22Rv1 (cell line): Measurements from ENCODE around the gene PSMD5.

Experiments
- H3K27ac ChIP-seq: fragments of 450-650 bp; 2 replicates; pipeline ENCODE4 v1.5.1; 2017
- ZFX ChIP-seq: fragments of 450-650 bp; IDR thresholded peaks from 2 replicates; pipeline ENCODE4 v1.6.1; 2017; ENCODE audit warnings: antibody characterized with exemption, borderline replicate concordance
- TF ChIP-seq, protein P1 (sequence below): fragments of 450-650 bp; IDR thresholded peaks from 2 replicates; pipeline ENCODE4 v1.5.1; 2017; ENCODE audit warnings: mild to moderate bottlenecking

Gene PSMD5

GRCh38 chr9:120886490-120886967 lies 43.8 kb upstream of the PSMD5 start:
- H3K27ac ChIP-seq = no peak overlapping the region
- TF ChIP-seq ZFX = no peak
- TF ChIP-seq, protein P1, sequence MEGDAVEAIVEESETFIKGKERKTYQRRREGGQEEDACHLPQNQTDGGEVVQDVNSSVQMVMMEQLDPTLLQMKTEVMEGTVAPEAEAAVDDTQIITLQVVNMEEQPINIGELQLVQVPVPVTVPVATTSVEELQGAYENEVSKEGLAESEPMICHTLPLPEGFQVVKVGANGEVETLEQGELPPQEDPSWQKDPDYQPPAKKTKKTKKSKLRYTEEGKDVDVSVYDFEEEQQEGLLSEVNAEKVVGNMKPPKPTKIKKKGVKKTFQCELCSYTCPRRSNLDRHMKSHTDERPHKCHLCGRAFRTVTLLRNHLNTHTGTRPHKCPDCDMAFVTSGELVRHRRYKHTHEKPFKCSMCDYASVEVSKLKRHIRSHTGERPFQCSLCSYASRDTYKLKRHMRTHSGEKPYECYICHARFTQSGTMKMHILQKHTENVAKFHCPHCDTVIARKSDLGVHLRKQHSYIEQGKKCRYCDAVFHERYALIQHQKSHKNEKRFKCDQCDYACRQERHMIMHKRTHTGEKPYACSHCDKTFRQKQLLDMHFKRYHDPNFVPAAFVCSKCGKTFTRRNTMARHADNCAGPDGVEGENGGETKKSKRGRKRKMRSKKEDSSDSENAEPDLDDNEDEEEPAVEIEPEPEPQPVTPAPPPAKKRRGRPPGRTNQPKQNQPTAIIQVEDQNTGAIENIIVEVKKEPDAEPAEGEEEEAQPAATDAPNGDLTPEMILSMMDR = no peak

DNA sequence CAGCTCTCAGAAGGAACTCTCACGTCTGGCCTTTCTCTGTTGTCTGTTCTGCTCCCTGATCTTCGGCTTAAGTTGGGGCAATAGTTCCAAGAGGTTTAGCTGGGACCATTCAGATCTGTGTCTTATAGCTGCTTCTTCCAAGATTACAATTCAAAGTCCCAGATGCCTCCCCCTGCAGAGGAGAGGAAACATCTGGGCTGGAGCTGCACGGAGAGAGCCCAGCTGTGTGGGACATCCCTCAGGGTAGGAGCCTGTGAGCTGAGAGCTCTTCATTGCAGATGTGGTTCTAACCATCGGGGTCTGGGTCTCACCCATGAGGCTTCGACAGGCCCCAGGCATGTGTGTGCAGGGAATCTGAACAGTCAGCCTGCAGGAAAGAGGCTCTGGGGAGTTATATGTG lies 43.2 kb upstream of the PSMD5 start:
- H3K27ac ChIP-seq = no peak overlapping the region
- TF ChIP-seq ZFX = no peak
- TF ChIP-seq, protein P1 = no peak

- no peak for TF ChIP-seq ZFX
- TF ChIP-seq, protein P1 = no peak
- H3K27ac ChIP-seq = no peak overlapping the region
Observed at GRCh38 chr9:120885457-120885856, 42.7 kb upstream of the PSMD5 start.

- no peak for TF ChIP-seq ZFX
- TF ChIP-seq, protein P1 = no peak
- no peak overlapping the region for H3K27ac ChIP-seq
Observed at GRCh38 chr9:120883608-120883996, 40.9 kb upstream of the PSMD5 start.

GRCh38 chr9:120882935-120883607 lies 40.3 kb upstream of the PSMD5 start:
- H3K27ac ChIP-seq = no peak overlapping the region
- TF ChIP-seq, protein P1 = no peak
- TF ChIP-seq ZFX = no peak

GRCh38 chr9:120879446-120879845 lies 36.7 kb upstream of the PSMD5 start:
- H3K27ac ChIP-seq = no peak overlapping the region
- TF ChIP-seq ZFX = no peak
- TF ChIP-seq, protein P1 = no peak
